ENCODE data around the gene USH1C. TPM values are rescaled to one million over a fixed set of nuclear protein-coding genes. Genes with fewer than 3 reads are reported as not detected.

The USH1C gene
- total RNA-seq, 2 donors from 2014 or later: not detected

GRCh38 chr11:17575431-17576425, 31.5 kb upstream of the USH1C start:
- Mint-ChIP-seq H3K4me3 (no peak overlapping the region), H3K36me3 (ENCODE audit: low read depth) (peaks cover 3% of the 10 kb centered on the region), H3K27ac (no peak overlapping the region), H3K27me3 (peaks cover 59% of the 10 kb centered on the region), H3K4me1 (peaks cover 20% of the 10 kb centered on the region)
- DNase-seq (no peak), ATAC-seq (no peak)
- H3K9me3 ChIP-seq (ENCODE audit: control insufficient read depth, low read length, poor library complexity, severe bottlenecking): no peaks in the 10 kb centered on the region

GRCh38 chr11:17574141-17575091, 30.2 kb upstream of the USH1C start:
- H3K27me3 Mint-ChIP-seq: peaks cover 51% of the 10 kb centered on the region
- ATAC-seq (no peak), DNase-seq (no peak)
- no peak overlapping the region for H3K27ac Mint-ChIP-seq
- H3K9me3 ChIP-seq (ENCODE audit: control insufficient read depth, low read length, poor library complexity, severe bottlenecking): no peaks in the 10 kb centered on the region
- H3K4me1 Mint-ChIP-seq: peaks cover 20% of the 10 kb centered on the region
- peaks cover 3% of the 10 kb centered on the region for H3K36me3 Mint-ChIP-seq (ENCODE audit: low read depth)
- H3K4me3 Mint-ChIP-seq: no peak overlapping the region

- DNase-seq (no peak), ATAC-seq (no peak)
- Mint-ChIP-seq H3K27me3 (peaks cover 57% of the 10 kb centered on the region), H3K27ac (no peak overlapping the region), H3K36me3 (ENCODE audit: low read depth) (peaks cover 3% of the 10 kb centered on the region), H3K4me3 (no peak overlapping the region), H3K4me1 (peaks cover 20% of the 10 kb centered on the region)
- H3K9me3 ChIP-seq (ENCODE audit: control insufficient read depth, low read length, poor library complexity, severe bottlenecking): no peaks in the 10 kb centered on the region
Measured at GRCh38 chr11:17573526-17573925, 29.3 kb upstream of the USH1C start.

GRCh38 chr11:17572791-17573460, 28.7 kb upstream of the USH1C start:
- DNase-seq (no peak), ATAC-seq (no peak)
- Mint-ChIP-seq H3K27ac (no peak overlapping the region), H3K4me3 (no peak overlapping the region), H3K36me3 (ENCODE audit: low read depth) (peaks cover 3% of the 10 kb centered on the region), H3K27me3 (peaks cover 51% of the 10 kb centered on the region), H3K4me1 (peaks cover 21% of the 10 kb centered on the region)
- no peaks in the 10 kb centered on the region for H3K9me3 ChIP-seq (ENCODE audit: control insufficient read depth, low read length, poor library complexity, severe bottlenecking)

- peaks cover 3% of the 10 kb centered on the region for H3K36me3 Mint-ChIP-seq (ENCODE audit: low read depth)
Measured at GRCh38 chr11:17572359-17572690, 28.1 kb upstream of the USH1C start.

GRCh38 chr11:17571431-17572358, 27.5 kb upstream of the USH1C start:
- Mint-ChIP-seq H3K4me1 (peaks cover 21% of the 10 kb centered on the region), H3K27me3 (peaks cover 46% of the 10 kb centered on the region), H3K4me3 (no peak overlapping the region), H3K36me3 (ENCODE audit: low read depth) (peaks cover 3% of the 10 kb centered on the region), H3K27ac (no peak overlapping the region)
- H3K9me3 ChIP-seq (ENCODE audit: control insufficient read depth, low read length, poor library complexity, severe bottlenecking): no peaks in the 10 kb centered on the region
- no peak for ATAC-seq
- DNase-seq: no peak

More at GRCh38 chr11:17572359-17572690, 28.1 kb upstream of the USH1C start:
- Mint-ChIP-seq H3K27me3 (peaks cover 50% of the 10 kb centered on the region), H3K4me1 (peaks cover 21% of the 10 kb centered on the region), H3K4me3 (no peak overlapping the region), H3K27ac (no peak overlapping the region)
- no peak for DNase-seq
- H3K9me3 ChIP-seq (ENCODE audit: control insufficient read depth, low read length, poor library complexity, severe bottlenecking): no peaks in the 10 kb centered on the region
- no peak for ATAC-seq

- peaks cover 3% of the 10 kb centered on the region for H3K36me3 Mint-ChIP-seq (ENCODE audit: low read depth)
- H3K4me3 Mint-ChIP-seq: no peak overlapping the region
- ATAC-seq: no peak
- H3K27me3 Mint-ChIP-seq: peaks cover 43% of the 10 kb centered on the region
- no peak for DNase-seq
- peaks cover 20% of the 10 kb centered on the region for H3K4me1 Mint-ChIP-seq
- no peaks in the 10 kb centered on the region for H3K9me3 ChIP-seq (ENCODE audit: control insufficient read depth, low read length, poor library complexity, severe bottlenecking)
- no peak overlapping the region for H3K27ac Mint-ChIP-seq
Measured at GRCh38 chr11:17570034-17570433, 25.8 kb upstream of the USH1C start.

- ATAC-seq: no peak
Measured at GRCh38 chr11:17568944-17569343, 24.7 kb upstream of the USH1C start.

GRCh38 chr11:17564687-17565042, 20.4 kb upstream of the USH1C start:
- no peak overlapping the region for H3K27ac Mint-ChIP-seq
- DNase-seq: no peak

More at GRCh38 chr11:17568944-17569343, 24.7 kb upstream of the USH1C start:
- no peaks in the 10 kb centered on the region for H3K9me3 ChIP-seq (ENCODE audit: control insufficient read depth, low read length, poor library complexity, severe bottlenecking)
- no peak overlapping the region for H3K27ac Mint-ChIP-seq
- peaks cover 18% of the 10 kb centered on the region for H3K4me1 Mint-ChIP-seq
- peaks cover 3% of the 10 kb centered on the region for H3K36me3 Mint-ChIP-seq (ENCODE audit: low read depth)
- no peak for DNase-seq
- no peak overlapping the region for H3K4me3 Mint-ChIP-seq
- peaks cover 32% of the 10 kb centered on the region for H3K27me3 Mint-ChIP-seq

GRCh38 chr11:17563961-17564686, 19.9 kb upstream of the USH1C start:
- H3K9me3 ChIP-seq (ENCODE audit: control insufficient read depth, low read length, poor library complexity, severe bottlenecking): no peaks in the 10 kb centered on the region
- Mint-ChIP-seq H3K27me3 (peaks cover 15% of the 10 kb centered on the region), H3K36me3 (ENCODE audit: low read depth) (no peaks in the 10 kb centered on the region), H3K27ac (no peak overlapping the region), H3K4me1 (peaks cover 5% of the 10 kb centered on the region), H3K4me3 (no peak overlapping the region)
- DNase-seq (no peak), ATAC-seq (no peak)

More at GRCh38 chr11:17564687-17565042, 20.4 kb upstream of the USH1C start:
- no peak overlapping the region for H3K4me3 Mint-ChIP-seq
- H3K27me3 Mint-ChIP-seq: peaks cover 16% of the 10 kb centered on the region
- no peaks in the 10 kb centered on the region for H3K36me3 Mint-ChIP-seq (ENCODE audit: low read depth)
- no peaks in the 10 kb centered on the region for H3K9me3 ChIP-seq (ENCODE audit: control insufficient read depth, low read length, poor library complexity, severe bottlenecking)
- peaks cover 5% of the 10 kb centered on the region for H3K4me1 Mint-ChIP-seq
- ATAC-seq: no peak

- no peaks in the 10 kb centered on the region for H3K9me3 ChIP-seq (ENCODE audit: control insufficient read depth, low read length, poor library complexity, severe bottlenecking)
- ATAC-seq: no peak
- Mint-ChIP-seq H3K36me3 (ENCODE audit: low read depth) (no peaks in the 10 kb centered on the region), H3K27ac (no peak overlapping the region), H3K27me3 (peaks cover 21% of the 10 kb centered on the region), H3K4me1 (peaks cover 4% of the 10 kb centered on the region), H3K4me3 (no peak overlapping the region)
- DNase-seq: no peak
Measured at GRCh38 chr11:17563231-17563646, 19.0 kb upstream of the USH1C start.

Data from T-helper 17 cell (primary cell).